GM12878 (cell line): ENCODE results near the gene CDX1. TPM values are rescaled to one million over a fixed set of nuclear protein-coding genes. Genes with fewer than 3 reads are reported as not detected.

Experiments
- ATAC-seq: fragments of 200-7000 bp; cut with Tn5 transposase; 3 replicates; pipeline ENCODE4 v1.9.1; 2020; ENCODE audit warnings: mild to moderate bottlenecking, moderate library complexity
- BruUV-seq: library from RNA; stranded (reverse); fragments of 400-500 nt; replicated peaks from 2 replicates; lab custom pipeline; 2021; lab: Mats Ljungman, UMichigan
- CTCF ChIA-PET: fragments of 300-600 bp; sonication (Branson Sonifier 250); formaldehyde crosslinking; extraction: SDS; loops from one replicate; lab custom pipeline; 2021; ENCODE audit warnings: inconsistent platforms; lab: Yijun Ruan, JAX
- POLR2A ChIA-PET: fragments of 350-600 bp; formaldehyde crosslinking; extraction: SDS; loops from one replicate; lab custom pipeline; 2021; ENCODE audit warnings: inconsistent platforms; lab: Charles Lee
- RAD21 ChIA-PET: fragments of 300-600 bp; sonication (Branson Sonifier 250); formaldehyde crosslinking; loops from one replicate; lab custom pipeline; 2023; ENCODE audit warnings: antibody characterized with exemption; ENCODE audit not compliant: unreplicated experiment; lab: Charles Lee
- SMC1A ChIA-PET: fragments of 300-600 bp; sonication (Branson Sonifier 250); formaldehyde crosslinking; loops from one replicate; lab custom pipeline; 2023; ENCODE audit not compliant: unreplicated experiment, uncharacterized antibody; lab: Charles Lee
- DNase-seq: peaks from one replicate; pipeline ENCODE4 v3.0.0-alpha.2; 2011; ENCODE audit warnings: low read depth, low spot score
- FAIRE-seq: peaks from 3 replicates; lab custom pipeline; 2011; peaks lifted over from hg19 to GRCh38; lab: Jason Lieb, UNC
- H2AFZ ChIP-seq: 2 replicates; pipeline ENCODE4 v1.6.0; 2011; ENCODE audit warnings: low read depth, low read length, control low read depth; ENCODE audit not compliant: control insufficient read depth
- H3K27ac ChIP-seq: 2 replicates; pipeline ENCODE4 v1.5.1; 2011; ENCODE audit warnings: control low read depth; ENCODE audit not compliant: control insufficient read depth, insufficient read depth
- H3K27me3 ChIP-seq, 2 experiments: replicated peaks in 1 of 2; 2 replicates each; pipeline versions ENCODE4 v1.6.0 to v1.6.1; 2011; ENCODE audit warnings: low read length in 1 of 2; ENCODE audit not compliant: control insufficient read depth in 2 of 2, insufficient read depth in 2 of 2
- H3K36me3 ChIP-seq, 2 experiments: 2 replicates each; pipeline ENCODE4 v1.5.1; 2011; ENCODE audit warnings: low read length in 1 of 2; ENCODE audit not compliant: control insufficient read depth in 2 of 2, insufficient read depth in 2 of 2
- H3K4me1 ChIP-seq: 2 replicates; pipeline ENCODE4 v1.6.1; 2011; ENCODE audit warnings: mild to moderate bottlenecking, low read length, moderate library complexity, mixed read lengths; ENCODE audit not compliant: control insufficient read depth, insufficient read depth
- H3K4me2 ChIP-seq: 2 replicates; pipeline ENCODE4 v1.6.0; 2011; ENCODE audit warnings: control low read depth; ENCODE audit not compliant: control insufficient read depth, insufficient read depth
- H3K4me3 ChIP-seq: fragments of 200-600 bp; sonication (generic); 2 replicates; pipeline ENCODE4 v1.5.1; 2016
- H3K79me2 ChIP-seq: 2 replicates; pipeline ENCODE4 v1.6.0; 2011; ENCODE audit warnings: low read length; ENCODE audit not compliant: control insufficient read depth, insufficient read depth
- H3K9ac ChIP-seq: 2 replicates; pipeline ENCODE4 v1.8.0; 2011; ENCODE audit warnings: low read length, control low read depth, mixed read lengths; ENCODE audit not compliant: control insufficient read depth, insufficient read depth
- H3K9me3 ChIP-seq: replicated peaks from 3 replicates; pipeline ENCODE4 v1.5.1; 2011; ENCODE audit warnings: mild to moderate bottlenecking, low read length; ENCODE audit not compliant: control insufficient read depth, insufficient read depth
- H4K20me1 ChIP-seq: 2 replicates; pipeline ENCODE4 v1.6.0; 2011; ENCODE audit not compliant: control insufficient read depth, insufficient read depth
- BCL11A ChIP-seq: IDR thresholded peaks from 2 replicates; pipeline ENCODE4 v1.6.1; 2011; ENCODE audit warnings: low read depth, low read length
- CBX5 ChIP-seq: sonication (generic); IDR thresholded peaks from 2 replicates; pipeline ENCODE4 v1.6.1; 2016; ENCODE audit warnings: low read depth, moderate library complexity, mild to moderate bottlenecking, inconsistent platforms
- CHD4 ChIP-seq: fragments of 200-600 bp; sonication (generic); IDR thresholded peaks from 2 replicates; pipeline ENCODE4 v1.6.1; 2016; ENCODE audit warnings: mild to moderate bottlenecking
- DPF2 ChIP-seq: fragments of 450-650 bp; IDR thresholded peaks from 2 replicates; pipeline ENCODE4 v1.6.1; 2017; ENCODE audit warnings: mild to moderate bottlenecking
- HDAC6 ChIP-seq: fragments of 200-600 bp; sonication (generic); IDR thresholded peaks from one replicate; pipeline ENCODE4 v1.8.0; 2017; ENCODE audit warnings: antibody characterized with exemption; ENCODE audit not compliant: unreplicated experiment
- KDM1A ChIP-seq: fragments of 200-600 bp; sonication (generic); IDR thresholded peaks from 2 replicates; pipeline ENCODE4 v1.6.1; 2016; ENCODE audit warnings: borderline replicate concordance
- NR2F1 ChIP-seq: fragments of 450-650 bp; conservative IDR thresholded peaks from 2 replicates; pipeline ENCODE4 v1.6.1; 2017; ENCODE audit warnings: mild to moderate bottlenecking
- SREBF1 ChIP-seq: IDR thresholded peaks from 2 replicates; pipeline ENCODE4 v1.6.1; 2012; ENCODE audit warnings: mild to moderate bottlenecking, low read length
- USF1 ChIP-seq: IDR thresholded peaks from 2 replicates; pipeline ENCODE4 v1.6.1; 2011; ENCODE audit warnings: borderline replicate concordance, low read depth, mild to moderate bottlenecking, moderate library complexity, mixed read lengths, low read length; ENCODE audit not compliant: insufficient read depth; ENCODE audit errors: extremely low read length
- WRNIP1 ChIP-seq: IDR thresholded peaks from 2 replicates; pipeline ENCODE4 v1.6.1; 2011; ENCODE audit warnings: low read depth, low read length, improper control_type of control experiment, borderline replicate concordance
- YY1 ChIP-seq: IDR thresholded peaks from 2 replicates; pipeline ENCODE4 v1.6.1; 2011; ENCODE audit warnings: low read depth, mild to moderate bottlenecking, low read length
- ZZZ3 ChIP-seq: IDR thresholded peaks from 2 replicates; pipeline ENCODE4 v1.6.1; 2011; ENCODE audit warnings: low read depth; ENCODE audit not compliant: control insufficient read depth, insufficient read length
- WGBS: methylation state at CpG from one replicate; pipeline ENCODE4 v1.1.6; 2016; ENCODE audit warnings: low lambda C conversion rate; ENCODE audit not compliant: insufficient replicate concordance, insufficient coverage; ENCODE audit errors: missing lambda C conversion rate; 5-methylcytosine and 5-hydroxymethylcytosine counted together
- in situ Hi-C: fragments of 300-500 bp; cut with MboI; formaldehyde crosslinking; loops from 9 replicates; pipeline ENCODE4 v1.14.3; 2018; ENCODE audit warnings: mixed read lengths
- intact Hi-C: fragments of 100-400 bp; cut with micrococcal nuclease; formaldehyde crosslinking; loops from one replicate; pipeline ENCODE4 v1.14.2; 2022; ENCODE audit not compliant: unreplicated experiment
- polyA plus RNA-seq, 11 experiments: library from polyadenylated mRNA; depleted of rRNA in 4 of 11; unstranded in 6 of 11; stranded (reverse) in 5 of 11; fragments of >200 nt; fragmentation: Nextera tagmentation in 4 of 11; fragmentation: Illumina TruSeq in 1 of 11; extraction: Ambion mirVana in 4 of 11; extraction: Trizol in 1 of 11; gene quantifications; 1 replicate in 1 of 11; 2 replicates in 10 of 11; pipeline versions ENCODE4 v1.2.1 to v1.2.3, GENCODE V29; 2011 to 2016; ENCODE audit warnings: inconsistent platforms in 2 of 11, missing spikeins in 2 of 11, low read depth in 1 of 11
- total RNA-seq, 4 experiments: library from RNA; depleted of rRNA in 3 of 4; stranded (reverse); fragments of >200 nt in 3 of 4; fragmentation: Illumina TruSeq in 1 of 4; extraction: Trizol in 1 of 4; gene quantifications; 2 replicates each; pipeline versions ENCODE4 v1.2.1 to v1.2.3, GENCODE V29; 2013 to 2021
- TF ChIP-seq, protein P1 (sequence below), 3 experiments: IDR thresholded peaks in 2 of 3; conservative IDR thresholded peaks in 1 of 3; 2 replicates each; pipeline ENCODE4 v1.5.1; 2011; ENCODE audit warnings: low read depth in 3 of 3, low read length in 3 of 3, mild to moderate bottlenecking in 3 of 3, control low read depth in 2 of 3, moderate library complexity in 2 of 3, inconsistent platforms in 1 of 3, mixed read lengths in 1 of 3; ENCODE audit not compliant: control insufficient read depth in 2 of 3, insufficient read depth in 1 of 3; ENCODE audit errors: extremely low read depth in 1 of 3
- TF ChIP-seq, protein P2 (sequence below): IDR thresholded peaks from 2 replicates; pipeline ENCODE4 v1.6.1; 2012; ENCODE audit warnings: low read depth, low read length, improper control_type of control experiment

CDX1 gene
- total and polyA plus RNA-seq, 10 of the 15 experiments (the other 5 are each of a cell fraction or from before 2014, with no cell fraction given): not detected

DNA sequence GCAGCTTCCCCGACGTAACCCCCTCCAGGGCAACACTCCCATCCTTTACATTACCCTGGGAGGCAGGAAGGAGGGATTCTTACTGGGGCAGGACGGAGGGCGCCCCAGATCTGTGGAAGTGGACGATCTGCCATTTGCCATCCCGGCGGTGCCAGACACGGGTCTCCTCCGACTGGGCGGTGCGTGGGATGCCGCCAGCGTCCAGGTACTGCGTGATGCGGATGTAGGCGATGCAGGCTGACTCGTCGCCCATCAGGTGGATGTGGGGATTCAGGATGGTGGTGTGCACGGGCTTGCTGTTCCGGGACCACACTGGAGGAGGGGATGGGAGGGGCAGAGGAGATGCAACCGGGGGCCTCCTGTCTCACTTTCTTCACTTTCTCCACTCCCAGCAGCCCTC, 56.3 kb downstream of the CDX1 start:
- no peak for TF ChIP-seq BCL11A
- TF ChIP-seq YY1: no peak
- TF ChIP-seq CHD4: no peak
- TF ChIP-seq KDM1A: no peak
- TF ChIP-seq ZZZ3: no peak
- TF ChIP-seq HDAC6: no peak
- TF ChIP-seq, protein P1, sequence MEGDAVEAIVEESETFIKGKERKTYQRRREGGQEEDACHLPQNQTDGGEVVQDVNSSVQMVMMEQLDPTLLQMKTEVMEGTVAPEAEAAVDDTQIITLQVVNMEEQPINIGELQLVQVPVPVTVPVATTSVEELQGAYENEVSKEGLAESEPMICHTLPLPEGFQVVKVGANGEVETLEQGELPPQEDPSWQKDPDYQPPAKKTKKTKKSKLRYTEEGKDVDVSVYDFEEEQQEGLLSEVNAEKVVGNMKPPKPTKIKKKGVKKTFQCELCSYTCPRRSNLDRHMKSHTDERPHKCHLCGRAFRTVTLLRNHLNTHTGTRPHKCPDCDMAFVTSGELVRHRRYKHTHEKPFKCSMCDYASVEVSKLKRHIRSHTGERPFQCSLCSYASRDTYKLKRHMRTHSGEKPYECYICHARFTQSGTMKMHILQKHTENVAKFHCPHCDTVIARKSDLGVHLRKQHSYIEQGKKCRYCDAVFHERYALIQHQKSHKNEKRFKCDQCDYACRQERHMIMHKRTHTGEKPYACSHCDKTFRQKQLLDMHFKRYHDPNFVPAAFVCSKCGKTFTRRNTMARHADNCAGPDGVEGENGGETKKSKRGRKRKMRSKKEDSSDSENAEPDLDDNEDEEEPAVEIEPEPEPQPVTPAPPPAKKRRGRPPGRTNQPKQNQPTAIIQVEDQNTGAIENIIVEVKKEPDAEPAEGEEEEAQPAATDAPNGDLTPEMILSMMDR (IDR thresholded peaks at IDR 0.05 in 2 of 3, conservative IDR thresholded peaks at IDR 0.05 in 1 of 3; ENCODE audit: control insufficient read depth in 2 of 3, extremely low read depth in 1 of 3, insufficient read depth in 1 of 3, low read depth in 3 of 3, low read length in 3 of 3): no peak
- TF ChIP-seq, protein P2, sequence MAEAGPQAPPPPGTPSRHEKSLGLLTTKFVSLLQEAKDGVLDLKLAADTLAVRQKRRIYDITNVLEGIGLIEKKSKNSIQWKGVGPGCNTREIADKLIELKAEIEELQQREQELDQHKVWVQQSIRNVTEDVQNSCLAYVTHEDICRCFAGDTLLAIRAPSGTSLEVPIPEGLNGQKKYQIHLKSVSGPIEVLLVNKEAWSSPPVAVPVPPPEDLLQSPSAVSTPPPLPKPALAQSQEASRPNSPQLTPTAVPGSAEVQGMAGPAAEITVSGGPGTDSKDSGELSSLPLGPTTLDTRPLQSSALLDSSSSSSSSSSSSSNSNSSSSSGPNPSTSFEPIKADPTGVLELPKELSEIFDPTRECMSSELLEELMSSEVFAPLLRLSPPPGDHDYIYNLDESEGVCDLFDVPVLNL: no peak
- no peak for TF ChIP-seq NR2F1
- no peak for TF ChIP-seq WRNIP1
- no peak for TF ChIP-seq DPF2
- no peak for TF ChIP-seq SREBF1
- no peak for TF ChIP-seq CBX5
- TF ChIP-seq USF1: no peak
- Histone ChIP-seq H3K27ac (no peak overlapping the region), H3K79me2 (no peaks in the 10 kb centered on the region), H4K20me1 (no peaks in the 10 kb centered on the region), H3K4me1 (no peaks in the 10 kb centered on the region), H3K27me3 (peaks cover 0 to 2% of the 10 kb centered on the region in 2 experiments; a peak in 3 of 4 replicates), H3K4me3 (no peak overlapping the region), H3K9me3 (no peaks in the 10 kb centered on the region), H3K36me3 (no peaks in the 10 kb centered on the region), H3K4me2 (no peak overlapping the region), H3K9ac (no peak overlapping the region), H2AFZ (no peak overlapping the region)
- BruUV-seq: no TSS peak
- ChIA-PET CTCF (interaction anchor here (1.1 kb wide), 1 partner anchor 128 kb away, joined by 3 read pairs; no protein-coding TSS in a partner anchor), RAD21 (no interaction called here), SMC1A (no interaction called here), POLR2A (no interaction called here)
- ATAC-seq (no peak), DNase-seq (no peak), FAIRE-seq (no peak)
- intact Hi-C loops (no loop called here), in situ Hi-C loops (loop anchor here (5.0 to 10.0 kb wide), 2 partner anchors 96 to 588 kb away; no protein-coding TSS in a partner anchor)
- 55% methylated on average over 21 of the region's 21 CpGs for WGBS
